Femur (tissue), 1 donor: ENCODE data around the gene OPCML.
"Not testable (repeated sequence)": the region's sequence is repeated elsewhere in the genome, so short reads cannot be mapped to it uniquely, and the experiment has no call there.

Source experiments
- DNase-seq: peaks from one replicate; pipeline ENCODE4 v3.0.0-alpha.2; 2017

OPCML gene

GRCh38 chr11:132447761-132448160, 1084.5 kb downstream of the OPCML start:
- DNase-seq, result peak; percentile 29

- DNase-seq, result no peak
Measured at GRCh38 chr11:132445859-132446291, 1086.4 kb downstream of the OPCML start.

GRCh38 chr11:132444911-132445310, 1087.4 kb downstream of the OPCML start:
- DNase-seq, result no peak

- DNase-seq, result no peak
Measured at GRCh38 chr11:132439711-132440255, 1092.5 kb downstream of the OPCML start.

- DNase-seq, result no peak
Measured at GRCh38 chr11:132438418-132438817, 1093.9 kb downstream of the OPCML start.

GRCh38 chr11:132430429-132431062, 1101.8 kb downstream of the OPCML start:
- peak; percentile 29 for DNase-seq

- DNase-seq, result no peak
Measured at GRCh38 chr11:132429685-132430084, 1102.6 kb downstream of the OPCML start.

- DNase-seq, result no peak
Measured at GRCh38 chr11:132427611-132428010, 1104.7 kb downstream of the OPCML start.

- no peak for DNase-seq
Measured at GRCh38 chr11:132424433-132424832, 1107.9 kb downstream of the OPCML start.

- no peak for DNase-seq
Measured at GRCh38 chr11:132423266-132423665, 1109.0 kb downstream of the OPCML start.

GRCh38 chr11:132422722-132423121, 1109.6 kb downstream of the OPCML start:
- no peak for DNase-seq

- no peak for DNase-seq
Measured at GRCh38 chr11:132421555-132421954, 1110.7 kb downstream of the OPCML start.

- no peak for DNase-seq
Measured at GRCh38 chr11:132414451-132414850, 1117.8 kb downstream of the OPCML start.

GRCh38 chr11:132410383-132410782, 1121.9 kb downstream of the OPCML start:
- DNase-seq, result no peak

- no peak for DNase-seq
Measured at GRCh38 chr11:132409573-132410355, 1122.5 kb downstream of the OPCML start.

GRCh38 chr11:132408877-132409276, 1123.4 kb downstream of the OPCML start:
- no peak for DNase-seq

GRCh38 chr11:132405728-132406127, 1126.6 kb downstream of the OPCML start:
- no peak for DNase-seq

GRCh38 chr11:132402071-132402684, 1130.1 kb downstream of the OPCML start:
- DNase-seq, result peak; percentile 64

GRCh38 chr11:132396318-132396717, 1136.0 kb downstream of the OPCML start:
- DNase-seq, result no peak

GRCh38 chr11:132395434-132395833, 1136.9 kb downstream of the OPCML start:
- DNase-seq, result no peak

- no peak for DNase-seq
Measured at GRCh38 chr11:132379540-132379939, 1152.8 kb downstream of the OPCML start.

GRCh38 chr11:132373405-132374143, 1158.7 kb downstream of the OPCML start:
- DNase-seq, result no peak

GRCh38 chr11:132370114-132370513, 1162.2 kb downstream of the OPCML start:
- DNase-seq, result not testable (repeated sequence)
